UCSD-AML1 (cell line): ENCODE measurements around the gene PSKH1.
A peak's percentile ranks its signal among the peaks of the same experiment; 100 is the strongest.

Experiments used
- DNase-seq: peaks from one replicate; lab custom pipeline; 2025; ENCODE audit not compliant: unreplicated experiment; lab: John Stamatoyannopoulos, UW

The PSKH1 gene

DNA sequence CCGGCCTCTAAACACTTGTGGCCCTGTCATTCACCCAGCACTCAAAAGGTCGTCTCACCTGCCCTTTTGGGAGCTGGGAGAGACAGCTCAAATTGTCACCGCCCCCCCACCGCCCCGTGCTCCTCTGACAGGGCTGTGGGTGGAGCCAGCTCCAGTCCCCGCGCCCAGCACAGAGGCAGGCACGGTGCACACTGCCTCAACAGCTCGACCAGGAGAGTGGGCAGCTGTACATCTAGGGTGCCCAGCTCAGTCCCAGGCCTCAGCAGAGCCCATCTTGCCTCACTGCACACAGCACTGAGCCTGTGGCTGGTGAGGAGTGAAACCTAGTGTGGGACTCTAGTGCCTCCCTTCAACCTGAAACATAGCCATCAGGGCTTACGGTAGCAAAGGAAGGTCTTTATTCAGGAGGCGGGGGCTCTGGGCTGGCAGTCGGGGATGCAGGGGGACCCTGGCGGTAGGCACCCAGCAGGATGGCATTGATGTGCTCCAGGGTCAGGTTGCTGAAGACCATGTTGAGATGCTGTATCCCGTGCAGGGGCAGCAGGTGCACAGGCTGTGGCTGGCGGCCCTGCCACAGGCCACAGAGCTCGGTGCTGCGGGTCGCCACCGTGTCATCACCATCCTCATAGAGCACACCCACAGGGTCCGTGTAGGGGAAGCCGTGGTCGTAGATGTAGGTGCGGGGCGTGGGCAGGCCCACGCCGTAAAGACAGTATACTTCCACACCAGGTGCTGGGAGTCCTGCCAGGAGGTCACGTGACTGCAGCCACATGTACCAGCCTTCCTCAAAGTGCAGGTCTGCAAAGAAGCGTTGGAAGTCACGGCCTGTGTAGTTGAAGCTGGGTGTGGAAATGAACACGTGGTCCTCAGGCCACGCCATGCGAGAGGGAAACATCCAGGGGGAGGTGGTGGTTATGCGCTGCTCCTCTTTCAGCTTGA is 46.7 kb downstream of the PSKH1 start:
- no peak for DNase-seq

DNA sequence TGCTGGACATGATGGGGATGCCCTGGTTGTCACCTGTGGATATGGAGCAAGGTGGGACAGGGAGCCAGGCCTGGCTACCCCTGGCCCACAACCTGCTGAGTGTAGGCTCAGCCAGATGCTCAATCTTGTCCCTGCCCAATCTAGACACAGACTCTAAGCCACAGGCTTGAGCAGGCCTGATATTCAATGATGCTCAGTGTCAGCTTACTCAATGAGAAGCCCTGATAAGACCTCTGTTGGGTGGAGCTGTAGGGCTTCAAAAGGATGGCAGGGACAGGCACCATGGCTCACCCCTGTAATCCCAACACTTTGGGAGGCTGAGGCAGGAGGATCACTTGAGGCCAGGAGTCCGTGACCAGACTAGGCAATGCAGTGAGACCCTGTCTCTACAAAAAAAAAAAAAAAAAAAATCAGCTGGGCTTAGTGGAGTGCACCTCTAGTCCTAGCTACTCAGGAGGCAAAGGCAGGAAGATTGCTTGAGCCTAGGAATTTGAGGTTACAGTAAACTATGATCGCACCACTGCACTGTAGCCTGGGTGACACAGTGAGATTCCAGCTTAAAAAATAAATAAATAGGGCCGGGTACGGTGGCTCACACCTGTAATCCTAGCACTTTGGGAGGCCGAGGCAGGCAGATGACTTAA is 47.5 kb downstream of the PSKH1 start:
- no peak for DNase-seq

DNA sequence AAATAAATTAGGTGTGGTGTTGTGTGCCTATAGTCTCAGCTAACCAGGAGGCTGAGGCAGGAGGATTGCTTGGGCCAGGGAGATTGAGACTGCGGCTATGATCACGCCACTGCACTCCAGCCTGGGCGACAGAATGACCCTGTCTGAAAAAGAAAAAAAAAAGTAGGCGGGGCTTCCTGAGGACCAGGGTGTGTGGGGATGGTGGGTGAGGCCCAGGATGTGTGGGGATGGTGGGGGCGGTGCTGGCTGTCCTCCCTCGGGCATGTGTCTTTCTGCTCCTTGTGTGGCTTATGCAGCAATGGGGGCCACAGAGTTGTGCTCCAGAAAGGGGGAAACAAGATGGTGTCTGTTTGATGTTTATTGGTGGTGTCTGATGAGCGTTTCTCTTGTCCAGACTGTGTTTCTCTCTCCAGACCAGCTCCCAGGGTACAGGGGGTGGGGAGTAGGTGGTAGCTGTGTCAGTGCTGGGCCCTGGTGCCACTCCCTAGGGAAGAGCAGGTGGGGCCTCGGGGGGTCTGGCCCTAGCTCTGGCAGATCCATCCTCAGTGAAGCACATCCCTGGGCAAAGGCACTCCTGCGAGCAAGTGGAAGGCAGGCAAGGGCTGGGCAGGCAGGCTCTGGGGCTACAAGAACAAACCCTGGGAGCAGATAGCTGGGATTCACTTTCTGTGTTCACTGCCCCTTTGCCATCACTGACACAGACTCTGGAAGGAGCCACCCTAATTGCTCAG is 48.6 kb downstream of the PSKH1 start:
- DNase-seq: no peak

DNA sequence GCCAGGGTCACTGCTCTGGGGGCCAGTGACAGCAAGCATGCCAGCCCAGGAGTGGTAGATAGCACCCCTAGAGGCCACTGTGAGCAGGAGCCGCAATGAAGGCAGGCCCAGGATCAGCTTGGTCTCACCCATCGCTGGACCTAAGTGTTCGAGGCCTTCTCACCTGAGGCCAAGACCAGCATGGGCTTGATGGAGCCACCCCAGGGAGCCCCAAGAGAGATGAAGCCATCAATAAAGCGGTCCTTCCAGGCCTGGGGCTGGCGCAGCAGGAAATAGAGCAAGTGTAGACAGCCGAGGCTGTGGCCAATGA is 49.1 kb downstream of the PSKH1 start:
- DNase-seq: peak; percentile 42

DNA sequence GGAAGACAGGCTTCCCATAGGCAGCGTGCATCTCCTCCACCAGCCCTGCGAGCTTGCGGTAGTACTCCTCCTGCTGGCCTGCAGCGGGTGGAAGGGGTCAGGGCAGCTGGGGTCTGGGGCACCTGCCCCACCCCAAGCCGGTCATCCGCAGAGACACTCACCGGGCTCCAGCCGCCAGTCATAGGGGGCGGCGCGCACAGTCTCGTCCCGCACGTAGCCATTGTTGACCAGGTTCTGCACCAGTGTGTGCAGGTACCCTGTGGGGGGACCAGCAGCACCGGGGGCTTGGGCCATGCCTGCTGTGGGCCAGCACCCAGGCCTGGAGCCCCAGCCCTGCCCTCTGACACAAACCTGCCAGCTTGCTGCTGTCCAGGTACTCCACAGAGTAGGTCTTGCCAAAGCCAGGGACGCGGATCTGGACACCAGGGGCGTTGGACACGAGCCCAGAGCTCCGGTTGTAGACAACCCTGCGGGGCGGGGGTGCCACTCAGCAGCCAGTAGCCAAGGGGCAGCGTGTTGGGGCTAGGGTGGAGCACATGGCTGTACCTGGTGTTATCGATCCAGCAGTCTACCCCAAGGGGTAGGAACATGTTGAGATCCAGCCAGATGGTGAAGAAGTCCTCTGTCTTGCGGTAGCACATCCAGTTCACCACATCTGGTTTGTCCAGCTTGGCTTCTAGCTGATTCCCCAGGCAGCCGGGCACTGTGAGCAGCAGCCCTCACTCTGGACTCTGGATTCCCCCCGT is 49.6 kb downstream of the PSKH1 start:
- no peak for DNase-seq

DNA sequence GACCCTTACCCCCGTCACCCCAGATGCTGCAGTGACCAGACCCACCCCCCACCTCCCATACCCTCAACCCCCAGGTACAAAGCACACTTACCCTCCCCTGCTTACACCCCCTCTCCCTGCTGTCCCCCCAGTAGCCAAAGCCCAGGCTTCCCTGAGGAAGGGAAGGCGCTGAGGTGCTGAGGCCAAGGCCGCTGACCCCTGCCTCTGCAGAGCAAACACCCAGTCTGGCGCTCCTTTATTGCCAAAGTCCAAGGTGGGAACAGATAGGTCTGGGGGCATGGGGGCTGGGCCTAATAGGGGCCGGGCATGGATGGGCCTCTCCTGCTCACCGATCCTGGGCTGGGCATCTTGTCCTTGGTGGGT is 50.2 kb downstream of the PSKH1 start:
- no peak for DNase-seq

DNA sequence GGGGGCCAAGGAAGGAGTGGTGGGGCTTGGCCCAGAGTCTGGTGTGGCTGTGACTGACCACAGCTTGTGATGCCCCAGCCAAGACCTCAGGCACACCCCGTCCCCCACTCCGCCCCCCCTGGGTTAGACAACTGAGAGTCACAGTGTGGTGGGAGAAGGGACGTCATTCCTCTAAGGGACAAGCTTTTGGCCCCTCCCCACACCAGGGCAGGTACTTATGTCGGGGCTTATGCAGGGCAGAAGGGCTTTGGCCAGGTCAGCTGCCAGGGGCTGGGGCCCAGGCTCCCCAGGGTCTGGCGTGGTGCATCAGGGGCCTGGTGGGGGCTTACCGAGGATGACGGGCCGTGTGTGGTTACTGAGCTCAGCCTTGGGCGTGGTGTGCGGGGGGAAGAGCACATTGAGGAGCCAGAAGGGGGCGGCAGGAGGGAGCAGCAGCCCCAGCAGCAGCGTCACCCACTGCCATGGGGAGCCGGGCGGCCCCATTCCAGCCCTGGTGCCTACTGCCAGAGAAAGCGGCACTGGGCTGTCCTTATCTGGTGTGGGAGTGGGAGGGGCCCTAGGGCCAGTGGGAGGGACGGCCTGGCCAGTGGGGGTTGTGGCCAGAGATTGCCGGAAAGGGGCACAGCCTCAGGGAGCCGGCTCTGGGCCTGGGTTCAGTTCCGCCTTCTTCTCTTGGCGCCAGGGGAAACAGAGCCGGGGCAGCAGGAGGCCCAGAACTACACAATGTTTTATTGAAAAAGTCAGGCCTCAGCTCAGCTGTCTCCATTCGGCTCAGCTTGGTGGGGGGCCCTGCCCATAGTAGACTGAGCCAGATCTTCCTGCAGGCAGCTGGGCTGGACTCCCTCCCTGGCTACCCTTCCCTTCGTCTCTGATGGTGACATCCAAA is 50.8 kb downstream of the PSKH1 start, which contains the start of gene LCAT:
Gene LCAT (minus strand): TSS at position 502 of the 886 bp plus-strand sequence. CDS start 19 bp downstream, at position 483.
- no peak for DNase-seq

DNA sequence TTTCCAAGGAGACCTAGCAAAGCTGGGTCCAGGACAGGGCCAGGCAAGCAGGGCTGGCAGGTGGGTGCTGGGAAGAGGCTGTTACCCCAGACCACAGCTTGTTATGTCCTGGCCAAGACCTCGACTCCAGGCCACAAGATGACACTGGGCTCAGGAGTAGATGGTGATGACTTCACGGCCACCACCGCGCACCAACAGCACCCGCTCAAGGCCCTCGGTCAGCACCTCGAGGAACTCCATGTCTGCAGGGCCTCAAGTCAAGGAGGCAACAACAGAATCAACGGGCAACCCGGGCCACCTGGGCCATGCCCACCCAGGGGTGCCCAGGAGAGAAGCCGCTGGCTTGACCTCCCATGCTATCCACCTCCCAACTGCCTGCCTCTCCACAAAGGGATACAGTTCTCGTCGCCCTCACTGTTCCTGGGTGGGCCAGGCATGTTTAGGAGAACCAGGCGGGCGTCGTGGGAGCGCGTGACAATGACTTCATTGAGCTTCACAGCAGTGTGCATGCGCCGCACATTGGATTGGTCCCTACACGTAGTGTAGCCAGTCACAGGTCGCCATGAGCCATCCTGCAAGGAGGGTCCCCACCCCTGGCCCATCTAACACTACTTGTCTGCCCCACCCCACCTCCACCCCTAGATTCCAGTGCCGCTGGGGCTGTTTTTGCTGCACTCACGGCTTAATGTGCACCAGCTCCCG is 51.8 kb downstream of the PSKH1 start:
- DNase-seq: no peak

DNA sequence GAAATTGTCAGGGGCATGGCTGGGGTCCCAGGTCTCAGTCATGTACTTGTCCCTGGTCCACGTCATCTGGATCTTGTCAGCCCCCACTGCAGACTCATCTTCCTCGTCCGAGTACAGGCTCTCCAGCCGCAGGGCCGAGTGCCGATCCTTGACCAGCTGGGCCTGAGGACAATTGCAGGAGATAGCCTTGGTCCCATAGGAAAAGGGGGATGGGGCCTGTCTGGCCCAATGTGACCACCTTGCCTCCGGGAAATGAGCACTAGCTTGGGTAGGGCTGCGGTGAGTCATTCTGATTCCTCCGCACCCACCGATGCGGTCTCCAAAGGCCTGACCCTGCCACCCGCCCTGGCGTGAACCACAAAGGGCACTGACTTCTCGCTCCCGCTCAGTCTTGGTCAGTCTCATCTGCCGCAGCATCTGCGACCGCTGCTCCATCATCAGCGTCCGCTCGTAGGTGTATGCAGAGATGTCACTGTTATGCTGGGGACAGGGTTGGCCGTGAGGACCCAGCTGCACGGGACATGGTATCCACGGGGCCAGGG is 52.4 kb downstream of the PSKH1 start:
- no peak for DNase-seq

GRCh38 chr16:67946128-67946569 is 53.1 kb downstream of the PSKH1 start:
- DNase-seq: no peak

DNA sequence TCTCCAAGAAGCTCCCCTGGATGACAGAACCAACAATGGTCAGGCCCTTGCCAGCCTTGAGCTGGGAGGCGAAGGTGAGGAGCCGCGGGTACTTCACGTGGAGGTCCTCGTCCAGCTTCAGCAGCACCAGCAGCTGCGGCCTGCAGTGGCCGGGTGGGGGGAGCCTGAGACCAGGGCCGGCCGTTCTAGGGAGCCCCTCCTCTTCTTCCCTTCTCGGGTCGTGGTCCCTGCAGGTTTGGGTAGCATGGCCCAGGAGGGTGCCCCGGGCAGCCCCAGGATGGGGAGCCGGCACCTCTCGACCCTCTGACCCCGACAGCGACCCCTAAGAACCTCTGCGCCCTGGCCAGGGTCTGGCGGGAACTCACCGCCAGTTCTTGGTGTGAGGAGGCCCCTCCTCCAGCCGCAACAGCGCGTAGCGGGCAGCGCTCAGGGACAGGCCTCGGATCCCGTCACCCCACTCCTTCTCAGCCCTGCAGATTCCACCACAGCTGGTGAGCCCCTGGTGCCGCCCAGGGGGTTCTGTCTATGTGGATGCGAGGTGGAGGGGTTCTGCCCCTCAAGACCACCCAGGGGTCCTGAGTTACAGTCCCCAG is 54.0 kb downstream of the PSKH1 start:
- no peak for DNase-seq

GRCh38 chr16:67948015-67948414 is 55.0 kb downstream of the PSKH1 start:
- no peak for DNase-seq

DNA sequence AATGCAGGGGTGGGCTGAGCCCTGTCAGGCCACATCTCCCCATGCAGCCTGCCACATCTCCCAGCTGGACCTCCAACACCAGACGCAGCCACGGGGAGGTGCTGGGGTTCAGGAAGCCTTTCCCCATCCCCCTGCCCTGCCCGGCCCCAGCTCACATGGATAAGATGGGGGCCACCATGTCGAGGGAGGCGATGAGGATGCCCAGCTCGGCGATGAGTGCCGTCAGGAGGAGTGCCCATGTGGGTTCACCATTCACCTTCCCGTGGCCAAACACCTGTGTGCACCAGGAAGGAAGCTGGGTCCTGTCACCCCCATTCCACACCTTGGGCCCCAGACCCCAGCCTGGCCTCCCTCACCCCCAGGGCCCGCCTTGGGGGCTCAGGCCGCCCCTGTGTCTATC is 56.6 kb downstream of the PSKH1 start:
- DNase-seq: no peak

DNA sequence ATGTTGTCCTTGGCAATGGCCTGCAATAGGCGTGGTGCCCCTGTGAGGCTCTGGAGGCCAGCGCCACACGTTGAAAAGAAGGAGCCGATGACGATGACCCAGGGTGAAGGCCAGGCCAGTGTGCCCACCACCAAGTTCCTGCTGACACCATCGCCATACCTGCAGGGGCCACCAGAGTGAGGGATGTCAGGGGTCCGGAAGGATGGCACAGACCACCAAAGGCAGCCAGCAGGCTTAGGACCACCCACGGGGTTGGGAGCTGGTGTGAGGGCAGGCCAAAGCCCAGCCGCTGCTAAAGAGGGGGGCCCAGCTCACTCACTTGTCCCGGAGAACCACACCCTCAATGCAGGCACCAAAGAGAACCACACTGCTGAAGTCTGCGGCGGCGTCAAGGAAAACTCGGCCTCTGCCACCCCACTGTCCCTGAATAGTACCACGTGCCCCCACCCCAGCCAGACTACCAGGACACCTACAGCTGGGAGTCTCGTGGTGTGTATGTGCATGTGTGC is 57.3 kb downstream of the PSKH1 start:
- no peak for DNase-seq

DNA sequence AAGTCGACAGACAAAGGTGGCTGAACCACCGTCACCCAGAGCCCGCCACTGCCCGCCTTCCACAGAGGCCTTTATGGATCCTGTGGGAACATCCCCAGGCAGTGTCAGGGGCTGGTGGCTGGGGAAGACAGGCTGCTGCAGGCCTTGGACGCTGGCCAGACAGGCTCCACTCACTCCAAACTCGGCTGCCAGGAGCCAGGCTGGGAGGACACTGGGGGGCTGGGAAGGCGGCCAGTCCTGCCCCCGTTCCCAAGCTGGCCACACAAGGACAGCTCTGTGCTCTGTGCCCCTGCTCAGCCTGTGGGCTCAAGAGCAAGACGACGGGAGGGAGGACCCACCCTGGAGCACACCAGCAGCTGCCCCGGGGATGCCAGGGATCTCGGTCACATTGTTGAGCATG is 58.4 kb downstream of the PSKH1 start:
- no peak for DNase-seq

DNA sequence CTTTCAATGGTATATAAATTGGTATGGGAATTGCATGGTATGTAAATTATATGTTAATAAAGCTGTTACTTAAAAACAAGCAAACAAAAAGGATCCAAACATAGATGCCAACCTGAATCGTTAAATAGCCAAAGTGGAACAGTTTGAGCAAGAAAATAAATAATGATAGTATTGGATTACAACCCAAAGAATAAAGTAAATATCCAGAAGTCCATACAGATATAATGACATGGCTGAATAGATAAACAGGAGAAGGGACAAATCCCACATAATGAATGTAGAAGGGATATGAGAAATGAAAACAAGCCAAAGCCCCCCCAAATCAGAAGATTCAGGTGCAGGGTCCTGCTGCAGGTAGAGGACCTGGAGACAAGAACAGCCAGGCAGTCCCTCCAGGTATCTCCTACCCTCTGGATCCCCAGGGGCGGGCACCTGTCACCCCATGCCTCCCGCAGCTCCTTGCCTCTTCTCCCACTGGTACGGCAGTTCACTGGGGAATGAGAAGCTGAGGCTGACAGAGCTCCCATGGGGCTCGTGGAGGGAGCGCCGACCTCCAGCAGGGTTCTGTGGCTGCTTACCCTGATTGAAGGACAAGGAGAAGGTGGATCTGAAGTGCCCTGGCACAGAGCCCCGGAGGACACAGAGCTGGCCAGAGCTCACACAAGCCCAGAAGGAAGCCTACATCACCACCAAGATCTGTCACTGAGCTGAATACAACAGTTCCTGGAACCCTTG is 60.8 kb downstream of the PSKH1 start:
- DNase-seq: no peak

DNA sequence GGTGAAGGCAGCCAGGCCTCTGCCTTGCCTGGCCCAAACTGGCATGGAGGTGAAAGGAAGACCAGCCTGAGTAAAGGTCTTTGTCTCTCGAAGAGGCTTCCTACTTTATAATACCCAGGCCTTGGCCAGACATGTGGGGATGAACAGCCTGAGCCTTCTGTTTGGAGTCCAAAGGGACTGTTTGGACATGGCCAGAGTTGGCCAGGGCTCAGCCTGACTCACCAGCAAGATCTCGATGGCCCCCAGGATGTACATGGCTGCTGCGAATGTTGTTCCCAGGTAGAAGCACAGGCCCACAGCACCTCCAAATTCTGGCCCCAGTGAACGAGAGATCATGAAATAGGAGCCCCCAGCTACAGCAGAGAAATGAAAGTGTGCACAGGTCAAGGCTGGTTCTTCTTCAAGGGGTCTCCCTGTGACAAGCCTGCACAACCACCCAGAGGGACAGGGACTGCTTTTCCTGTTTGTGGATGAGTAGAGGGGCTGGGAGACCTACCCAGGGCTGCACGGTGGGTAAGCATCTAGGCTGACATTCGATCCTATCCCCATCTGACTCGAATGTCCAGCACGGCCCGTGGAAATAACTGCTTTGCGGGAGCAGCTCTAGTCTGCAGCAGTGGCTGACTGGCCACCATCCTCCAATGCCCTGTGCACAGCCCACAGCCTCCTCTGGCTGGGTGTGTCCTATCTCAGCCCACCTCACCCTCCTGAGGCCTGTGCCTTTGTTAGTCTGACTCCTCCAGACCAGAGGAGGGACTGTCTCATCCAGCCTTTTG is 61.6 kb downstream of the PSKH1 start:
- DNase-seq: no peak
